Measurements from ENCODE around the gene SLC15A4. TPM values are rescaled to one million over a fixed set of nuclear protein-coding genes. Genes with fewer than 3 reads are reported as not detected.

Gene SLC15A4
- total and polyA plus RNA-seq, 2 of the 13 experiments (the other 11 are each of a cell fraction or from before 2014, with no cell fraction given) = 17.3 to 22.7 TPM

DNA sequence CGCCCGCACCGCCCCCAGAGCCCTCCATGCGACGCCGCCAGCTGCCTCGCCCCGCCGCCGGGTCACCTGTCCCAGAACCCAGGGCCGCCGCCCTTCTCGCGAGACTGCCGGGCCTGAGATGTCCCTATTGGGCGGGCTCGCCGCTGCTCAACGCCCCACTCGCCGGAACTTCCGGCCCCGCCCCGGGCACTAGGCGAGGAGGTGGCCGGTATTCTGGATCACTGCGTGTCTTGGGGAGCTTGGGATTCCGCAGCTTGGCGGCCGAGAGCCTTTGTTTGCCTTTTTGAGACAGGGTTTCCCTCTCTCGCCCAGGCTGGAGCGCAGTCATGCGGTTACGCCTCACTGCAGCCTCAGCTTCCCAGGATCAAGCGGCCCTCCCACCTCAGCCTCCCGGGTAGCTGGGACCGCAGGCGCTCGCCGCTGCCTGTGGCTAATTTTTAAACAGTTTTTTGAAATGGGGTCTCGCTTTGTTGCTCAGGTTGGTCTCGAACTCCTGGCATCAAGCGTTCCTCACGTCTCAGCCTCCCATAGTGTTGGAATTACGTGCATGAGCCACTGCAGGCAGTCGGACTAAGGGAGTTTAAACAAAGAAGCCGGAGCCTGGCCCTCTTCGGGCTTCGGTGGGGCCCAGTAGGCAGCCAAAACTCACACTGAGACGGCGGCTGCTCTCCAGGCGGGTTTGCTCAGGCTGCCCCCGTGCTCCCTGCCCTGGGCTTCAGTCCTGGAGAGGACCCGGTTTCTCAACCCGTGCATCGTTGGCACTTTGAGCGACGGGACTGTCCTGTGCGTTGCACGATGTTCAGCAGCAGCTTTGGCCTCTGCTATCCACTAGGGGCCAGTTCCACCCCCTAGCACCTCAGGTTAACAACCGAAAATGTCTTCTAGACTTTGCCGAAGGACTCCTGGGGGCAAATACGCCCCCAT is at the start of gene SLC15A4 (continued):
- TF ChIP-seq ZSCAN5A (CRISPR knock-in tag; IDR thresholded peaks at IDR 0.05; ENCODE audit: borderline replicate concordance) (peak; percentile 64; the same call in 1 of the 2 replicates), ZNF354B (CRISPR knock-in tag; IDR thresholded peaks at IDR 0.05) (0 out of 2 replicates have a peak, but pooled peaks have one; percentile 57), ZBTB26 (CRISPR knock-in tag; IDR thresholded peaks at IDR 0.05; ENCODE audit: borderline replicate concordance) (peak; percentile 81; the same call in 1 of the 2 replicates), IRX3 (CRISPR knock-in tag; IDR thresholded peaks at IDR 0.05; ENCODE audit: borderline replicate concordance, low read depth) (0 out of 2 replicates have a peak, but pooled peaks have one; percentile 74), SALL1 (CRISPR knock-in tag; IDR thresholded peaks at IDR 0.05) (peak; percentile 21; the same call in 1 of the 2 replicates), MLX (CRISPR knock-in tag; IDR thresholded peaks at IDR 0.05) (0 out of 2 replicates have a peak, but pooled peaks have one; percentile 19), MYPOP (CRISPR knock-in tag; IDR thresholded peaks at IDR 0.05) (0 out of 2 replicates have a peak, but pooled peaks have one; percentile 20), FOXO1 (CRISPR knock-in tag; IDR thresholded peaks at IDR 0.05) (peak; percentile 23; the same call in 1 of the 2 replicates), CHD4 (IDR thresholded peaks at IDR 0.05; ENCODE audit: borderline replicate concordance, low read length) (no peak), HOXA3 (CRISPR knock-in tag; IDR thresholded peaks at IDR 0.05) (peak; percentile 54; the same call in 1 of the 2 replicates), SP1 (IDR thresholded peaks at IDR 0.05) (no peak), SP1 (CRISPR knock-in tag; IDR thresholded peaks at IDR 0.05) (peak; percentile 73), AHR (CRISPR knock-in tag; IDR thresholded peaks at IDR 0.05) (0 out of 2 replicates have a peak, but pooled peaks have one; percentile 18)
- TF ChIP-seq, protein P1, sequence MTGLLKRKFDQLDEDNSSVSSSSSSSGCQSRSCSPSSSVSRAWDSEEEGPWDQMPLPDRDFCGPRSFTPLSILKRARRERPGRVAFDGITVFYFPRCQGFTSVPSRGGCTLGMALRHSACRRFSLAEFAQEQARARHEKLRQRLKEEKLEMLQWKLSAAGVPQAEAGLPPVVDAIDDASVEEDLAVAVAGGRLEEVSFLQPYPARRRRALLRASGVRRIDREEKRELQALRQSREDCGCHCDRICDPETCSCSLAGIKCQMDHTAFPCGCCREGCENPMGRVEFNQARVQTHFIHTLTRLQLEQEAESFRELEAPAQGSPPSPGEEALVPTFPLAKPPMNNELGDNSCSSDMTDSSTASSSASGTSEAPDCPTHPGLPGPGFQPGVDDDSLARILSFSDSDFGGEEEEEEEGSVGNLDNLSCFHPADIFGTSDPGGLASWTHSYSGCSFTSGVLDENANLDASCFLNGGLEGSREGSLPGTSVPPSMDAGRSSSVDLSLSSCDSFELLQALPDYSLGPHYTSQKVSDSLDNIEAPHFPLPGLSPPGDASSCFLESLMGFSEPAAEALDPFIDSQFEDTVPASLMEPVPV (CRISPR knock-in tag; IDR thresholded peaks at IDR 0.05) = peak; percentile 88
- TF ChIP-seq, protein P2, sequence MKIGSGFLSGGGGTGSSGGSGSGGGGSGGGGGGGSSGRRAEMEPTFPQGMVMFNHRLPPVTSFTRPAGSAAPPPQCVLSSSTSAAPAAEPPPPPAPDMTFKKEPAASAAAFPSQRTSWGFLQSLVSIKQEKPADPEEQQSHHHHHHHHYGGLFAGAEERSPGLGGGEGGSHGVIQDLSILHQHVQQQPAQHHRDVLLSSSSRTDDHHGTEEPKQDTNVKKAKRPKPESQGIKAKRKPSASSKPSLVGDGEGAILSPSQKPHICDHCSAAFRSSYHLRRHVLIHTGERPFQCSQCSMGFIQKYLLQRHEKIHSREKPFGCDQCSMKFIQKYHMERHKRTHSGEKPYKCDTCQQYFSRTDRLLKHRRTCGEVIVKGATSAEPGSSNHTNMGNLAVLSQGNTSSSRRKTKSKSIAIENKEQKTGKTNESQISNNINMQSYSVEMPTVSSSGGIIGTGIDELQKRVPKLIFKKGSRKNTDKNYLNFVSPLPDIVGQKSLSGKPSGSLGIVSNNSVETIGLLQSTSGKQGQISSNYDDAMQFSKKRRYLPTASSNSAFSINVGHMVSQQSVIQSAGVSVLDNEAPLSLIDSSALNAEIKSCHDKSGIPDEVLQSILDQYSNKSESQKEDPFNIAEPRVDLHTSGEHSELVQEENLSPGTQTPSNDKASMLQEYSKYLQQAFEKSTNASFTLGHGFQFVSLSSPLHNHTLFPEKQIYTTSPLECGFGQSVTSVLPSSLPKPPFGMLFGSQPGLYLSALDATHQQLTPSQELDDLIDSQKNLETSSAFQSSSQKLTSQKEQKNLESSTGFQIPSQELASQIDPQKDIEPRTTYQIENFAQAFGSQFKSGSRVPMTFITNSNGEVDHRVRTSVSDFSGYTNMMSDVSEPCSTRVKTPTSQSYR (CRISPR knock-in tag; IDR thresholded peaks at IDR 0.05; ENCODE audit: borderline replicate concordance) = 0 out of 2 replicates have a peak, but pooled peaks have one; percentile 9
- TF ChIP-seq, protein P3, sequence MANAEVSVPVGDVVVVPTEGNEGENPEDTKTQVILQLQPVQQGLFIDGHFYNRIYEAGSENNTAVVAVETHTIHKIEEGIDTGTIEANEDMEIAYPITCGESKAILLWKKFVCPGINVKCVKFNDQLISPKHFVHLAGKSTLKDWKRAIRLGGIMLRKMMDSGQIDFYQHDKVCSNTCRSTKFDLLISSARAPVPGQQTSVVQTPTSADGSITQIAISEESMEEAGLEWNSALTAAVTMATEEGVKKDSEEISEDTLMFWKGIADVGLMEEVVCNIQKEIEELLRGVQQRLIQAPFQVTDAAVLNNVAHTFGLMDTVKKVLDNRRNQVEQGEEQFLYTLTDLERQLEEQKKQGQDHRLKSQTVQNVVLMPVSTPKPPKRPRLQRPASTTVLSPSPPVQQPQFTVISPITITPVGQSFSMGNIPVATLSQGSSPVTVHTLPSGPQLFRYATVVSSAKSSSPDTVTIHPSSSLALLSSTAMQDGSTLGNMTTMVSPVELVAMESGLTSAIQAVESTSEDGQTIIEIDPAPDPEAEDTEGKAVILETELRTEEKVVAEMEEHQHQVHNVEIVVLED (CRISPR knock-in tag; IDR thresholded peaks at IDR 0.05; ENCODE audit: borderline replicate concordance) = peak; percentile 73
